Measurements from ENCODE around the gene EAPP. TPM values are rescaled to one million over a fixed set of nuclear protein-coding genes. Genes with fewer than 3 reads are reported as not detected.
"Not testable (repeated sequence)": the region's sequence is repeated elsewhere in the genome, so short reads cannot be mapped to it uniquely, and the experiment has no call there.

EAPP gene
- total and polyA plus RNA-seq, 2 donors (not counting 1 experiment from before 2014, with no cell fraction given): 54.0 to 58.0 TPM

- Histone ChIP-seq H3K4me3 (replicated peaks in 1 of 4; ENCODE audit: control extremely low read depth in 1 of 4, insufficient read depth in 1 of 4, low read depth in 3 of 4, low read length in 4 of 4) (no peak overlapping the region), H3K4me2 (ENCODE audit: extremely low read depth, insufficient read depth, low read length) (no peak overlapping the region), H3K36me3 (ENCODE audit: control insufficient read depth, insufficient read depth, low read length) (no peaks in the 10 kb centered on the region), H2AFZ (ENCODE audit: low read length) (no peak overlapping the region), H3K27ac (ENCODE audit: insufficient read depth, low read length) (no peak overlapping the region), H4K20me1 (ENCODE audit: control insufficient read depth, extremely low read depth, insufficient read depth, low read length) (no peaks in the 10 kb centered on the region), H3K9ac (ENCODE audit: insufficient read depth, low read length) (no peak overlapping the region), H3K79me2 (ENCODE audit: control insufficient read depth, insufficient read depth, low read length) (no peaks in the 10 kb centered on the region), H3K27me3 (ENCODE audit: control insufficient read depth, insufficient read depth, low read length) (no peaks in the 10 kb centered on the region), H3K9me3 (ENCODE audit: control insufficient read depth, insufficient read depth, low read depth, low read length) (no peaks in the 10 kb centered on the region), H3K4me1 (ENCODE audit: control insufficient read depth, extremely low read depth, insufficient read depth, low read length) (no peaks in the 10 kb centered on the region)
- no peak for DNase-seq (ENCODE audit: low read depth in 2 of 2)
- TF ChIP-seq, protein P1, sequence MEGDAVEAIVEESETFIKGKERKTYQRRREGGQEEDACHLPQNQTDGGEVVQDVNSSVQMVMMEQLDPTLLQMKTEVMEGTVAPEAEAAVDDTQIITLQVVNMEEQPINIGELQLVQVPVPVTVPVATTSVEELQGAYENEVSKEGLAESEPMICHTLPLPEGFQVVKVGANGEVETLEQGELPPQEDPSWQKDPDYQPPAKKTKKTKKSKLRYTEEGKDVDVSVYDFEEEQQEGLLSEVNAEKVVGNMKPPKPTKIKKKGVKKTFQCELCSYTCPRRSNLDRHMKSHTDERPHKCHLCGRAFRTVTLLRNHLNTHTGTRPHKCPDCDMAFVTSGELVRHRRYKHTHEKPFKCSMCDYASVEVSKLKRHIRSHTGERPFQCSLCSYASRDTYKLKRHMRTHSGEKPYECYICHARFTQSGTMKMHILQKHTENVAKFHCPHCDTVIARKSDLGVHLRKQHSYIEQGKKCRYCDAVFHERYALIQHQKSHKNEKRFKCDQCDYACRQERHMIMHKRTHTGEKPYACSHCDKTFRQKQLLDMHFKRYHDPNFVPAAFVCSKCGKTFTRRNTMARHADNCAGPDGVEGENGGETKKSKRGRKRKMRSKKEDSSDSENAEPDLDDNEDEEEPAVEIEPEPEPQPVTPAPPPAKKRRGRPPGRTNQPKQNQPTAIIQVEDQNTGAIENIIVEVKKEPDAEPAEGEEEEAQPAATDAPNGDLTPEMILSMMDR (conservative IDR thresholded peaks at IDR 0.05 in 1 of 2, IDR thresholded peaks at IDR 0.05 in 1 of 2; ENCODE audit: low read depth in 1 of 2, low read length in 2 of 2): no peak
- no peak for TF ChIP-seq EZH2 (IDR thresholded peaks at IDR 0.05; ENCODE audit: low read length, missing control alignments)
These were observed 17.0 kb downstream of the EAPP start for GRCh38 chr14:34522496-34522895.

DNA sequence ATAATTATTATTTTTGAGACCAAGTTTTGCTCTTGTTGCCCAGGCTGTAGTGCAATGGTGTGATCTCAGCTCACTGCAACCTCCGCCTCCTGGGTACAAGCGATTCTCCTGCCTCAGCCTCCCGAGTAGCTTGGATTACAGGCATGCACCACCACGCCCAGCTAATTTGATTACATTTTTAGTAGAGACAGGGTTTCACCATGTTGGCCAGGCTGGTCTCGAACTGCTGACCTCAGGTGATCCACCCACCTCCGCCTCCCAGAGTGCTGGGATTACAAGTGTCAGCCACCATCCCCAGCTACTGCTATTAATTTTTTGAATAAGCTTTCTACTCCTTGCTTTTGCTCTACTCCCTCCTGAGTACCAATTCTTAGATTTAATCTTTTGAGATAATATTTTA lies 18.4 kb downstream of the EAPP start:
- not testable (repeated sequence) for H3K36me3 ChIP-seq (ENCODE audit: control insufficient read depth, insufficient read depth, low read length); H3K79me2 ChIP-seq (ENCODE audit: control insufficient read depth, insufficient read depth, low read length); H3K4me2 ChIP-seq (ENCODE audit: extremely low read depth, insufficient read depth, low read length); H3K27me3 ChIP-seq (ENCODE audit: control insufficient read depth, insufficient read depth, low read length); H3K9ac ChIP-seq (ENCODE audit: insufficient read depth, low read length); H2AFZ ChIP-seq (ENCODE audit: low read length); H3K27ac ChIP-seq (ENCODE audit: insufficient read depth, low read length); DNase-seq (ENCODE audit: low read depth in 2 of 2); H3K4me3 ChIP-seq (replicated peaks in 1 of 4; ENCODE audit: control extremely low read depth in 1 of 4, insufficient read depth in 1 of 4, low read depth in 3 of 4, low read length in 4 of 4); H4K20me1 ChIP-seq (ENCODE audit: control insufficient read depth, extremely low read depth, insufficient read depth, low read length); H3K9me3 ChIP-seq (ENCODE audit: control insufficient read depth, insufficient read depth, low read depth, low read length); H3K4me1 ChIP-seq (ENCODE audit: control insufficient read depth, extremely low read depth, insufficient read depth, low read length)

DNA sequence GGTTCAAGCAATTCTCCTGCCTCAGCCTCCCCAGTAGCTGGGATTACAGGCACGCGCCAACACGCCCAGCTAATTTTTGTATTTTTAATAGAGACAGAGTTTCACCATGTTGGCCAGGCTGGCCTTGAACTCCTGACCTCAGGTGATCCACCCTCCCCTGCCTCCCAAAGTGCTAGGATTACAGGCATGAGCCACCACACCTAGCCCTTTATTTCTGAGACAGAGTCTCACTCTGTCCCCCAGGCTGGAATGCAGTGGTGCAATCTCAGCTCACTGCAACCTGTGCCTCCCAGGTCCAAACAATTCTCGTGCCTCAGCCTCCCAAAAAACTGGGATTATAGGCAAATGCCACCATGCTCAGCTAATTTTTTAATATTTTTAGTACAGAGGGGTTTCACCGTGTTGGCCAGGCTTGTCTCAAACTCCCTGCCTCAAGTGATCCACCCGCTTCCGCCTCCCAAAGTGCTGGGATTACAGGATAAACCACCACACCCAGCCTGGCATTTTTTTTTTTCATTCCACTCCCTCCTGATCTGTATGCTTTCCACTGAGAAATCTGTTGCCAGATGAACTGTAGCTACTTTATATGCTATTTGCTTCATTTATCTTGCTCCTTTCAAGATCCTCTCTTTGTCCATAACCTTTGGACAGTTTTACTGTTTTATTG lies 19.1 kb downstream of the EAPP start:
- H3K4me1 ChIP-seq (ENCODE audit: control insufficient read depth, extremely low read depth, insufficient read depth, low read length); H3K36me3 ChIP-seq (ENCODE audit: control insufficient read depth, insufficient read depth, low read length); H3K27ac ChIP-seq (ENCODE audit: insufficient read depth, low read length); H3K9ac ChIP-seq (ENCODE audit: insufficient read depth, low read length); H2AFZ ChIP-seq (ENCODE audit: low read length); H3K4me2 ChIP-seq (ENCODE audit: extremely low read depth, insufficient read depth, low read length); H4K20me1 ChIP-seq (ENCODE audit: control insufficient read depth, extremely low read depth, insufficient read depth, low read length); H3K9me3 ChIP-seq (ENCODE audit: control insufficient read depth, insufficient read depth, low read depth, low read length); H3K27me3 ChIP-seq (ENCODE audit: control insufficient read depth, insufficient read depth, low read length); DNase-seq (ENCODE audit: low read depth in 2 of 2); H3K79me2 ChIP-seq (ENCODE audit: control insufficient read depth, insufficient read depth, low read length); H3K4me3 ChIP-seq (replicated peaks in 1 of 4; ENCODE audit: control extremely low read depth in 1 of 4, insufficient read depth in 1 of 4, low read depth in 3 of 4, low read length in 4 of 4): not testable (repeated sequence)

DNA sequence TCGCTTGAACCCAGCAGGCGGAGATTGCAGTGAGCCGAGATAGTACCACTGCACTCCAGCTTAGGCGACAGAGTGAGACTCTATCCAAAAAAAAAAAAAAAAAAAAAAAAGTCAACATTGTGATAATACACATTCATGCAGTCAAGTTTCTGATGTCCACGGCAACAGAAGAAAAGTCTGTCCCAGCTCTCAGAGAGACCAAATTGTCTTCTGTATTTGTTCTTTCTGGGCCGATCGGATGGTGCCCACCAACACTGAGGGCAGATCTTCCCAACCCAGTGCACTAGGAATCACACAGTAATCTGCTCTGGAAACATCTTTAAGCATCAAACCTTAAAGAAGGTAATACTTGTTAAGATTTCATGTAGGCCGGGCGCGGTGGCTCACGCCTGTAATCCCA lies 31.6 kb downstream of the EAPP start:
- no peak for DNase-seq (ENCODE audit: low read depth in 2 of 2)
- H3K27ac ChIP-seq (ENCODE audit: insufficient read depth, low read length): no peak overlapping the region
- H3K4me2 ChIP-seq (ENCODE audit: extremely low read depth, insufficient read depth, low read length): no peak overlapping the region
- H3K79me2 ChIP-seq (ENCODE audit: control insufficient read depth, insufficient read depth, low read length): no peaks in the 10 kb centered on the region
- no peaks in the 10 kb centered on the region for H3K9me3 ChIP-seq (ENCODE audit: control insufficient read depth, insufficient read depth, low read depth, low read length)
- H3K4me3 ChIP-seq (replicated peaks in 1 of 4; ENCODE audit: control extremely low read depth in 1 of 4, insufficient read depth in 1 of 4, low read depth in 3 of 4, low read length in 4 of 4): no peak overlapping the region
- no peaks in the 10 kb centered on the region for H3K4me1 ChIP-seq (ENCODE audit: control insufficient read depth, extremely low read depth, insufficient read depth, low read length)
- no peaks in the 10 kb centered on the region for H3K36me3 ChIP-seq (ENCODE audit: control insufficient read depth, insufficient read depth, low read length)
- H3K9ac ChIP-seq (ENCODE audit: insufficient read depth, low read length): no peak overlapping the region
- no peak for TF ChIP-seq EZH2 (IDR thresholded peaks at IDR 0.05; ENCODE audit: low read length, missing control alignments)
- TF ChIP-seq, protein P1 (conservative IDR thresholded peaks at IDR 0.05 in 1 of 2, IDR thresholded peaks at IDR 0.05 in 1 of 2; ENCODE audit: low read depth in 1 of 2, low read length in 2 of 2): no peak
- H3K27me3 ChIP-seq (ENCODE audit: control insufficient read depth, insufficient read depth, low read length): no peaks in the 10 kb centered on the region
- H2AFZ ChIP-seq (ENCODE audit: low read length): no peak overlapping the region
- H4K20me1 ChIP-seq (ENCODE audit: control insufficient read depth, extremely low read depth, insufficient read depth, low read length): no peaks in the 10 kb centered on the region

All from fibroblast of lung (primary cell).